Sigmoid colon (tissue), 4 donors: ENCODE measurements around the gene GLS.

Experiments used
- POLR2A ChIP-seq, 2 donors: fragments of 450-650 bp; IDR thresholded peaks; one replicate each; pipeline ENCODE4 v1.6.1; 2016; ENCODE audit warnings: antibody characterized with exemption in 2 of 2, mild to moderate bottlenecking in 2 of 2, moderate library complexity in 2 of 2
- POLR2AphosphoS5 ChIP-seq, 4 donors: sonication (generic); formaldehyde crosslinking; IDR thresholded peaks; one replicate each; pipeline ENCODE4 v1.6.1; 2017; ENCODE audit warnings: antibody characterized with exemption in 4 of 4
- TF ChIP-seq, protein P1 (sequence below), 4 experiments: fragments of 450-650 bp in 3 of 4; fragments of 200-600 bp in 1 of 4; IDR thresholded peaks; one replicate each; pipeline ENCODE4 v1.5.1; 2016 to 2019; ENCODE audit warnings: antibody characterized with exemption in 4 of 4, mild to moderate bottlenecking in 3 of 4, moderate library complexity in 2 of 4

DNA sequence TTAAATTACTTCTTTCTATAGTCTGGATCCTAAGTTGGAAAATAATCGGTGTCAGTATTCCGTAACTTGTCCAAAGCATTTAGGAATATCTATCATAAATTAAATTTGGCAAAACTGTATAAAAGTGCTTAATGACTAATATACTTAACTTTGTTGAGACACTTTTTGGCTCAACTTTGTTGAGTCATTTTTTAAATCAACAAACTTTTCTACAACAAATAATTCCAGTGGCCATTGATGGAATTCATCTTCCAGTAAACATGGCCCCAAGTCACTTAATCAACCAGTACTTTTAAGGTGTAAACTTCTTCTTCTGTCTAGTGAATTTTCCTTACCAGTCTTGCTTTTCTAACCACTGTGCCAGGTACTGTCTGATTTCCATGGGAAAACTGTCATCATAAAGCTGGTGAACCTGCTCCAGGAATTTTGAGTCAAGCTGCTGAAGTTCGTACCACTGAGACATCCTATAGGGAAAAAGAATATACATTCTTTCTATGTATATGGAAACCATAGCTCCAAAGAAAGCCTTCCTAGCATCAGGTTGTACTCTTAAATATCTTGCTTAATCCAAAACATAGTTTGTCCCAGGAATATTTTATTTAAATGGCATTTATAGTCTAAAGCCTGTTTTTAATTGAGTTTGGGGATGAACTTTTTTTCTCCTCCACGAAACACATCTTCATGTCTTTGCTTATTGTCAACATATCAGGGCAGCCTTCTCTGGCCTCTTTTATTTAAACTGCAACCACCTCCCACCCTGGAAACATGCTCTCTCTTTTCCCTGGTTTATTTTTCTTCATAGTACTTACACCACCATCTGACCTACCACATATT lies 129.1 kb downstream of the GLS start:
- TF ChIP-seq, protein P1, sequence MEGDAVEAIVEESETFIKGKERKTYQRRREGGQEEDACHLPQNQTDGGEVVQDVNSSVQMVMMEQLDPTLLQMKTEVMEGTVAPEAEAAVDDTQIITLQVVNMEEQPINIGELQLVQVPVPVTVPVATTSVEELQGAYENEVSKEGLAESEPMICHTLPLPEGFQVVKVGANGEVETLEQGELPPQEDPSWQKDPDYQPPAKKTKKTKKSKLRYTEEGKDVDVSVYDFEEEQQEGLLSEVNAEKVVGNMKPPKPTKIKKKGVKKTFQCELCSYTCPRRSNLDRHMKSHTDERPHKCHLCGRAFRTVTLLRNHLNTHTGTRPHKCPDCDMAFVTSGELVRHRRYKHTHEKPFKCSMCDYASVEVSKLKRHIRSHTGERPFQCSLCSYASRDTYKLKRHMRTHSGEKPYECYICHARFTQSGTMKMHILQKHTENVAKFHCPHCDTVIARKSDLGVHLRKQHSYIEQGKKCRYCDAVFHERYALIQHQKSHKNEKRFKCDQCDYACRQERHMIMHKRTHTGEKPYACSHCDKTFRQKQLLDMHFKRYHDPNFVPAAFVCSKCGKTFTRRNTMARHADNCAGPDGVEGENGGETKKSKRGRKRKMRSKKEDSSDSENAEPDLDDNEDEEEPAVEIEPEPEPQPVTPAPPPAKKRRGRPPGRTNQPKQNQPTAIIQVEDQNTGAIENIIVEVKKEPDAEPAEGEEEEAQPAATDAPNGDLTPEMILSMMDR (IDR thresholded peaks at IDR 0.05) = no peak
- TF ChIP-seq POLR2AphosphoS5 (IDR thresholded peaks at IDR 0.05) = no peak
- no peak for TF ChIP-seq POLR2A (IDR thresholded peaks at IDR 0.05)
